ENCODE results near the gene MRPL42. TPM values are rescaled to one million over a fixed set of nuclear protein-coding genes. Genes with fewer than 3 reads are reported as not detected.
"Not testable (repeated sequence)": the region's sequence is repeated elsewhere in the genome, so short reads cannot be mapped to it uniquely, and the experiment has no call there.

Gene MRPL42
- total RNA-seq, 1 donor from 2014 or later = 44.6 TPM

- no peaks in the 10 kb centered on the region for H3K9me3 Mint-ChIP-seq
- TF ChIP-seq CTCF (IDR thresholded peaks at IDR 0.05) = no peak
- CTCF ChIA-PET = interaction anchor here (4.4 kb wide), 1 partner anchor 10 kb away, joined by 33 read pairs; no protein-coding TSS in a partner anchor
- POLR2A ChIA-PET = no interaction called here
- no peaks in the 10 kb centered on the region for H3K27me3 Mint-ChIP-seq
- intact Hi-C loops (cut with micrococcal nuclease) = no loop called here
- peaks cover 90% of the 10 kb centered on the region for H3K4me1 Mint-ChIP-seq
- peak overlapping the region; percentile 46 for H3K27ac Mint-ChIP-seq
- peak overlapping the region; percentile 29 for H3K4me3 Mint-ChIP-seq
- ATAC-seq (ENCODE audit: low read depth) = no peak
- H3K36me3 Mint-ChIP-seq (ENCODE audit: low read depth) = peaks cover 10% of the 10 kb centered on the region
- no peak for DNase-seq
These were observed 37.5 kb upstream of the MRPL42 start for GRCh38 chr12:93429852-93430251.

GRCh38 chr12:93430280-93430679 is 37.0 kb upstream of the MRPL42 start:
- H3K4me1 Mint-ChIP-seq = peaks cover 90% of the 10 kb centered on the region
- TF ChIP-seq CTCF (IDR thresholded peaks at IDR 0.05) = no peak
- ChIA-PET POLR2A (no interaction called here), CTCF (interaction anchor here (0.6 to 4.4 kb wide), 2 partner anchors 10 to 19 kb away, joined by 4 to 33 read pairs; no protein-coding TSS in a partner anchor)
- no peak overlapping the region for H3K4me3 Mint-ChIP-seq
- no peaks in the 10 kb centered on the region for H3K9me3 Mint-ChIP-seq
- H3K27ac Mint-ChIP-seq = no peak overlapping the region
- no peak for ATAC-seq (ENCODE audit: low read depth)
- no peaks in the 10 kb centered on the region for H3K27me3 Mint-ChIP-seq
- intact Hi-C loops (cut with micrococcal nuclease) = no loop called here
- peaks cover 10% of the 10 kb centered on the region for H3K36me3 Mint-ChIP-seq (ENCODE audit: low read depth)
- DNase-seq = no peak

- DNase-seq; H3K9me3 Mint-ChIP-seq; H3K36me3 Mint-ChIP-seq (ENCODE audit: low read depth); H3K4me3 Mint-ChIP-seq; ATAC-seq (ENCODE audit: low read depth); H3K27me3 Mint-ChIP-seq; intact Hi-C loops (cut with micrococcal nuclease); H3K27ac Mint-ChIP-seq; CTCF ChIA-PET: not testable (repeated sequence)
- H3K4me1 Mint-ChIP-seq = peaks cover 89% of the 10 kb centered on the region
- POLR2A ChIA-PET = interaction anchor here (0.6 kb wide), 1 partner anchor 13 kb away, joined by 4 read pairs; no protein-coding TSS in a partner anchor
These were observed 35.3 kb upstream of the MRPL42 start for GRCh38 chr12:93432031-93432430.

- ChIA-PET POLR2A (interaction anchor here (0.6 to 2.3 kb wide), 6 partner anchors 9 to 520 kb away, joined by 3 to 10 read pairs (median 4); partner anchors contain the start of gene MRPL42), CTCF (interaction anchor here (5.4 kb wide), 1 partner anchor 14 kb away, joined by 33 read pairs; no protein-coding TSS in a partner anchor)
- no peak for ATAC-seq (ENCODE audit: low read depth)
- peaks cover 5% of the 10 kb centered on the region for H3K36me3 Mint-ChIP-seq (ENCODE audit: low read depth)
- intact Hi-C loops (cut with micrococcal nuclease) = no loop called here
- H3K27ac Mint-ChIP-seq = peak overlapping the region; percentile 65
- no peaks in the 10 kb centered on the region for H3K27me3 Mint-ChIP-seq
- H3K4me1 Mint-ChIP-seq = peaks cover 91% of the 10 kb centered on the region
- H3K4me3 Mint-ChIP-seq = peak overlapping the region; percentile 63
- DNase-seq = no peak
- no peaks in the 10 kb centered on the region for H3K9me3 Mint-ChIP-seq
- no peak for TF ChIP-seq CTCF (IDR thresholded peaks at IDR 0.05)
These were observed 33.0 kb upstream of the MRPL42 start for GRCh38 chr12:93434256-93434865.

- DNase-seq (no peak), ATAC-seq (ENCODE audit: low read depth) (no peak)
- Mint-ChIP-seq H3K4me1 (peaks cover 86% of the 10 kb centered on the region), H3K27ac (peak overlapping the region; percentile 88), H3K27me3 (no peaks in the 10 kb centered on the region), H3K9me3 (no peaks in the 10 kb centered on the region), H3K4me3 (peak overlapping the region; percentile 68), H3K36me3 (ENCODE audit: low read depth) (peaks cover 8% of the 10 kb centered on the region)
- intact Hi-C loops (cut with micrococcal nuclease) = no loop called here
- ChIA-PET POLR2A (interaction anchor here (0.6 to 1.7 kb wide), 7 partner anchors 12 to 1768 kb away, joined by 4 to 12 read pairs (median 4); no protein-coding TSS in a partner anchor), CTCF (interaction anchor here (1.3 to 5.4 kb wide), 2 partner anchors 15 to 18 kb away, joined by 4 to 33 read pairs; no protein-coding TSS in a partner anchor)
- no peak for TF ChIP-seq CTCF (IDR thresholded peaks at IDR 0.05)
These were observed 28.9 kb upstream of the MRPL42 start for GRCh38 chr12:93438266-93439050.
